ENCODE results near the gene KIAA0930.

KIAA0930 gene

GRCh38 chr22:45211848-45212247 lies 28.8 kb downstream of the KIAA0930 start:
- Histone ChIP-seq H3K4me1 (ENCODE audit: insufficient read depth, low read length) (no peaks in the 10 kb centered on the region), H3K4me3 (ENCODE audit: low read depth in 1 of 2, low read length in 2 of 2) (no peak overlapping the region), H4K20me1 (ENCODE audit: insufficient read depth, low read length) (peaks cover 44% of the 10 kb centered on the region), H3K27ac (ENCODE audit: low read length) (no peak overlapping the region), H3K27me3 (ENCODE audit: insufficient read depth, low read length, poor library complexity) (no peaks in the 10 kb centered on the region), H3K9ac (ENCODE audit: low read depth, low read length) (no peak overlapping the region), H3K79me2 (ENCODE audit: insufficient read depth, low read length) (peaks cover 3% of the 10 kb centered on the region; the same call in 1 of the 2 replicates), H3K9me3 (ENCODE audit: insufficient read depth, low read length, severe bottlenecking) (no peaks in the 10 kb centered on the region), H3K36me3 (ENCODE audit: insufficient read depth, low read length) (0 out of 2 replicates have a peak, but pooled peaks cover 5% of the 10 kb centered on the region), H3K4me2 (ENCODE audit: insufficient read depth, low read length) (no peak overlapping the region), H2AFZ (ENCODE audit: low read depth, low read length) (no peak overlapping the region)
- DNase-seq = no peak
- ATAC-seq (ENCODE audit: insufficient read depth, low read depth) = no peak
- TF ChIP-seq EZH2 (IDR thresholded peaks at IDR 0.05; ENCODE audit: borderline replicate concordance, low read depth, low read length, severe bottlenecking) = no peak

- H3K36me3 ChIP-seq (ENCODE audit: insufficient read depth, low read length) = 0 out of 2 replicates have a peak, but pooled peaks cover 5% of the 10 kb centered on the region
- H4K20me1 ChIP-seq (ENCODE audit: insufficient read depth, low read length) = peaks cover 40% of the 10 kb centered on the region
- DNase-seq = no peak
- TF ChIP-seq EZH2 (IDR thresholded peaks at IDR 0.05; ENCODE audit: borderline replicate concordance, low read depth, low read length, severe bottlenecking) (no peak), CTCF (IDR thresholded peaks at IDR 0.05; ENCODE audit: borderline replicate concordance, extremely low read depth, low read length, poor library complexity, severe bottlenecking) (no peak)
- no peaks in the 10 kb centered on the region for H3K9me3 ChIP-seq (ENCODE audit: insufficient read depth, low read length, severe bottlenecking)
- H3K27me3 ChIP-seq (ENCODE audit: insufficient read depth, low read length, poor library complexity) = no peaks in the 10 kb centered on the region
- no peak overlapping the region for H3K4me2 ChIP-seq (ENCODE audit: insufficient read depth, low read length)
- H3K79me2 ChIP-seq (ENCODE audit: insufficient read depth, low read length) = peaks cover under 1% of the 10 kb centered on the region; the same call in 1 of the 2 replicates
- no peaks in the 10 kb centered on the region for H3K4me1 ChIP-seq (ENCODE audit: insufficient read depth, low read length)
- no peak overlapping the region for H2AFZ ChIP-seq (ENCODE audit: low read depth, low read length)
- ATAC-seq (ENCODE audit: insufficient read depth, low read depth) = no peak
- H3K27ac ChIP-seq (ENCODE audit: low read length) = no peak overlapping the region
- H3K4me3 ChIP-seq (ENCODE audit: low read depth in 1 of 2, low read length in 2 of 2) = no peak overlapping the region
- no peak overlapping the region for H3K9ac ChIP-seq (ENCODE audit: low read depth, low read length)
Observed at GRCh38 chr22:45211435-45211834, 29.3 kb downstream of the KIAA0930 start.

GRCh38 chr22:45210991-45211390 lies 29.7 kb downstream of the KIAA0930 start:
- Histone ChIP-seq H3K27ac (ENCODE audit: low read length) (no peak overlapping the region), H3K36me3 (ENCODE audit: insufficient read depth, low read length) (0 out of 2 replicates have a peak, but pooled peaks cover 5% of the 10 kb centered on the region), H3K4me3 (ENCODE audit: low read depth in 1 of 2, low read length in 2 of 2) (no peak overlapping the region), H3K27me3 (ENCODE audit: insufficient read depth, low read length, poor library complexity) (no peaks in the 10 kb centered on the region), H3K79me2 (ENCODE audit: insufficient read depth, low read length) (no peaks in the 10 kb centered on the region), H3K4me1 (ENCODE audit: insufficient read depth, low read length) (no peaks in the 10 kb centered on the region), H3K9ac (ENCODE audit: low read depth, low read length) (no peak overlapping the region), H2AFZ (ENCODE audit: low read depth, low read length) (no peak overlapping the region), H4K20me1 (ENCODE audit: insufficient read depth, low read length) (peaks cover 35% of the 10 kb centered on the region; the same call in 1 of the 2 replicates), H3K4me2 (ENCODE audit: insufficient read depth, low read length) (no peak overlapping the region), H3K9me3 (ENCODE audit: insufficient read depth, low read length, severe bottlenecking) (no peaks in the 10 kb centered on the region)
- DNase-seq (no peak), ATAC-seq (ENCODE audit: insufficient read depth, low read depth) (no peak)
- TF ChIP-seq EZH2 (IDR thresholded peaks at IDR 0.05; ENCODE audit: borderline replicate concordance, low read depth, low read length, severe bottlenecking) (no peak), CTCF (IDR thresholded peaks at IDR 0.05; ENCODE audit: borderline replicate concordance, extremely low read depth, low read length, poor library complexity, severe bottlenecking) (no peak)

- no peak overlapping the region for H3K4me3 ChIP-seq (ENCODE audit: low read depth in 1 of 2, low read length in 2 of 2)
- H3K27me3 ChIP-seq (ENCODE audit: insufficient read depth, low read length, poor library complexity) = no peaks in the 10 kb centered on the region
- no peak for ATAC-seq (ENCODE audit: insufficient read depth, low read depth)
- H3K4me1 ChIP-seq (ENCODE audit: insufficient read depth, low read length) = no peaks in the 10 kb centered on the region
- no peak for DNase-seq
- no peak overlapping the region for H3K9ac ChIP-seq (ENCODE audit: low read depth, low read length)
- H2AFZ ChIP-seq (ENCODE audit: low read depth, low read length) = no peak overlapping the region
- no peaks in the 10 kb centered on the region for H3K9me3 ChIP-seq (ENCODE audit: insufficient read depth, low read length, severe bottlenecking)
- H4K20me1 ChIP-seq (ENCODE audit: insufficient read depth, low read length) = peaks cover 35% of the 10 kb centered on the region; the same call in 1 of the 2 replicates
- TF ChIP-seq EZH2 (IDR thresholded peaks at IDR 0.05; ENCODE audit: borderline replicate concordance, low read depth, low read length, severe bottlenecking) = no peak
- TF ChIP-seq CTCF (IDR thresholded peaks at IDR 0.05; ENCODE audit: borderline replicate concordance, extremely low read depth, low read length, poor library complexity, severe bottlenecking) = no peak
- H3K4me2 ChIP-seq (ENCODE audit: insufficient read depth, low read length) = no peak overlapping the region
- 0 out of 2 replicates have a peak, but pooled peaks cover 5% of the 10 kb centered on the region for H3K36me3 ChIP-seq (ENCODE audit: insufficient read depth, low read length)
- no peak overlapping the region for H3K27ac ChIP-seq (ENCODE audit: low read length)
- H3K79me2 ChIP-seq (ENCODE audit: insufficient read depth, low read length) = no peaks in the 10 kb centered on the region
Observed at GRCh38 chr22:45210577-45210976, 30.1 kb downstream of the KIAA0930 start.

All from DND-41 (cell line).